Heart right ventricle (tissue), 16 donors: ENCODE results near the gene TYMP. TPM values are rescaled to one million over a fixed set of nuclear protein-coding genes. Genes with fewer than 3 reads are reported as not detected.

Experiments used
- ATAC-seq, 8 donors: fragments of 200-7000 bp; cut with Tn5 transposase; one replicate each; pipeline ENCODE4 v1.9.1; 2020; ENCODE audit warnings: mild to moderate bottlenecking in 8 of 8, moderate library complexity in 8 of 8, moderate number of reproducible peaks in 1 of 8
- DNase-seq, 2 donors: peaks; one replicate each; pipeline ENCODE4 v3.0.0-alpha.2; 2020
- H3K27ac ChIP-seq, 10 donors: fragments of 200-600 bp; sonication (generic) in 2 of 10; one replicate each; pipeline versions ENCODE4 v1.5.0 to v1.8.0; 2020 to 2022; ENCODE audit warnings: mild to moderate bottlenecking in 3 of 10
- H3K27me3 ChIP-seq, 7 donors: fragments of 200-600 bp; one replicate each; pipeline ENCODE4 v1.8.0; 2021 to 2022; ENCODE audit warnings: mild to moderate bottlenecking in 2 of 7
- H3K36me3 ChIP-seq, 9 donors: fragments of 200-600 bp; sonication (generic) in 1 of 9; one replicate each; pipeline versions ENCODE4 v1.5.0 to v1.8.0; 2020 to 2022; ENCODE audit warnings: mild to moderate bottlenecking in 2 of 9
- H3K4me1 ChIP-seq, 9 donors: fragments of 200-600 bp; sonication (generic) in 1 of 9; one replicate each; pipeline versions ENCODE4 v1.5.0 to v1.8.0; 2020 to 2022; ENCODE audit warnings: mild to moderate bottlenecking in 4 of 9
- H3K4me3 ChIP-seq, 10 donors: fragments of 200-600 bp; sonication (generic) in 2 of 10; one replicate each; pipeline versions ENCODE4 v1.5.0 to v1.8.0; 2020 to 2022; ENCODE audit warnings: mild to moderate bottlenecking in 7 of 10, moderate library complexity in 2 of 10
- H3K9me3 ChIP-seq, 11 donors: fragments of 200-600 bp in 10 of 11; sonication (generic) in 2 of 11; one replicate each; pipeline versions ENCODE4 v1.5.0 to v1.8.0; 2013 to 2022; ENCODE audit warnings: mild to moderate bottlenecking in 2 of 11, control low read depth in 1 of 11, moderate library complexity in 1 of 11
- WGBS, 2 donors: extraction: QIAGEN DNeasy Blood & Tissue Kit; methylation state at CpG; one replicate each; pipeline ENCODE4 v1.1.7; 2013; ENCODE audit warnings: inconsistent platforms in 1 of 2; 5-methylcytosine and 5-hydroxymethylcytosine counted together
- intact Hi-C, 10 donors: fragments of 100-400 bp; cut with DNase I; formaldehyde crosslinking; loops; one replicate each; pipeline versions ENCODE4 v1.11.1 to v1.14.2; 2022
- polyA plus RNA-seq, 2 donors: library from polyadenylated mRNA; stranded (reverse); fragments of 200-250 nt; gene quantifications; one replicate each; pipeline ENCODE4 v1.2.3, GENCODE V29; 2013
- total RNA-seq, 10 donors: library from RNA; stranded (reverse); fragmentation: NEBNext Ultra II Directional in 3 of 10; extraction: Animal tissue kit (Norgen Biotek cat#: 25700) in 3 of 10; gene quantifications; one replicate each; pipeline versions ENCODE4 v1.2.1 to v1.2.4, GENCODE V29; 2021 to 2023
- TF ChIP-seq, protein P1 (sequence below), 9 donors: fragments of 200-600 bp; sonication (generic) in 2 of 9; IDR thresholded peaks; one replicate each; pipeline versions ENCODE4 v1.5.0 to v1.8.0; 2021 to 2022; ENCODE audit warnings: antibody characterized with exemption in 9 of 9, mild to moderate bottlenecking in 5 of 9, moderate library complexity in 1 of 9
- donor health status: Arrhythmogenic right ventricular cardiomyopathy.
- donor health status: ischemic (EF 13 %, LVEDD 7.1; RV severe dilation, severe dysfunction).
- donor health status: healthy with polysubstance abuse.
- donor health status: DM: no; HTN: yes; CAD: no.
- donor health status: DM: no; HTN: no; CAD: no.
- donor health status: ischemic (EF 25% LVEDD 6.9; RV normal size, moderate dysfunction).
- donor health status: ischemic (EF 25% LVEDD 5.7; RV mildly dilated, moderate dysfunction).
- donor health status: healthy.
- donor health status: DM: yes; HTN: yes; CAD: no.
- donor health status: Ischemic cardiomyopathy.
- donor health status: ischemic (EF 35%, LVEDD 5.7; RV mildly dilated, moderate dysfunction).
- donor health status: nonischemic (EF 11% LVEDD 7.7; RV severe dilation, severe dysfunction).
- donor health status: DM: yes; HTN: yes; CAD: no.
- donor health status: PGD.
- donor health status: ischemic (EF 29% LVEDD 5.4; RV normal size, mild dysfunction).
- donor health status: nonischemic (EF 23%, LVEDD 6.1; RV moderate dilation, normal function).

TYMP gene
- total and polyA plus RNA-seq, 12 donors: 8.4 to 113 (median 17.3) TPM

DNA sequence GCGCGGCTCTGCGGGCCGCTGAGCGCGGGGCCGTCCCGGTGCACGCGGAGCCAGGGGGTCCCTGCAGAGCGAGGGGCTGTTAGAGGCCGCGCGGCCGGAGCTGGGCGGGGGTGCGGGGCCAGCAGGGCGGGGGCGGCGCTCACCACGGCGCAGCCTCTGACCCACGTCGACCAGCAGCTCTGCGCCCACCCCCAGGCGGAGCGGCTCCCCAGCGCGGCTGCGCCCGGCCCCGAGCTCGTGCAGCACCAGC lies 4.0 kb downstream of the TYMP start:
- Histone ChIP-seq H3K36me3 (peaks cover 0 to 56% (median 29%) of the 10 kb centered on the region in 9 donors), H3K27me3 (peaks cover 0 to 12% (median 3%) of the 10 kb centered on the region in 7 donors), H3K27ac (peak overlapping the region; percentile 69 to 99 (median 94)), H3K4me3 (peak overlapping the region; percentile 50 to 86 (median 78)), H3K4me1 (peaks cover 13 to 59% (median 42%) of the 10 kb centered on the region in 9 donors), H3K9me3 (no peaks in the 10 kb centered on the region)
- DNase-seq: no peak
- peak in 2 of 8 donors; percentile 16 to 28 for ATAC-seq
- 0% methylated on average over 20 to 33 of the region's 33 CpGs for WGBS, 2 donors
- intact Hi-C loops: loop anchor here in 5 of 10 donors (1.0 to 10.0 kb wide), 5 partner anchors 17 to 281 kb away; partner anchors contain the start of genes NCAPH2 (in 5 of the 5), SYCE3 (in 1 of the 5) and TUBGCP6 (in 1 of the 5)
- TF ChIP-seq, protein P1, sequence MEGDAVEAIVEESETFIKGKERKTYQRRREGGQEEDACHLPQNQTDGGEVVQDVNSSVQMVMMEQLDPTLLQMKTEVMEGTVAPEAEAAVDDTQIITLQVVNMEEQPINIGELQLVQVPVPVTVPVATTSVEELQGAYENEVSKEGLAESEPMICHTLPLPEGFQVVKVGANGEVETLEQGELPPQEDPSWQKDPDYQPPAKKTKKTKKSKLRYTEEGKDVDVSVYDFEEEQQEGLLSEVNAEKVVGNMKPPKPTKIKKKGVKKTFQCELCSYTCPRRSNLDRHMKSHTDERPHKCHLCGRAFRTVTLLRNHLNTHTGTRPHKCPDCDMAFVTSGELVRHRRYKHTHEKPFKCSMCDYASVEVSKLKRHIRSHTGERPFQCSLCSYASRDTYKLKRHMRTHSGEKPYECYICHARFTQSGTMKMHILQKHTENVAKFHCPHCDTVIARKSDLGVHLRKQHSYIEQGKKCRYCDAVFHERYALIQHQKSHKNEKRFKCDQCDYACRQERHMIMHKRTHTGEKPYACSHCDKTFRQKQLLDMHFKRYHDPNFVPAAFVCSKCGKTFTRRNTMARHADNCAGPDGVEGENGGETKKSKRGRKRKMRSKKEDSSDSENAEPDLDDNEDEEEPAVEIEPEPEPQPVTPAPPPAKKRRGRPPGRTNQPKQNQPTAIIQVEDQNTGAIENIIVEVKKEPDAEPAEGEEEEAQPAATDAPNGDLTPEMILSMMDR (IDR thresholded peaks at IDR 0.05): no peak

GRCh38 chr22:50525104-50525857 lies 4.5 kb downstream of the TYMP start, which contains the start of gene SCO2:
SCO2 (minus strand) TSS chr22:50525598; CDS start chr22:50524411, 1,187 bp downstream.
- 0% methylated on average over 83 to 84 of the region's 84 CpGs for WGBS, 2 donors
- ATAC-seq: peak; percentile 64 to 84 (median 76)
- H3K36me3 ChIP-seq: peaks cover 0 to 61% (median 29%) of the 10 kb centered on the region in 9 donors
- H3K27me3 ChIP-seq: peaks cover 0 to 7% (median 0%) of the 10 kb centered on the region in 7 donors
- TF ChIP-seq, protein P1 (IDR thresholded peaks at IDR 0.05): peak in 8 of 9 donors; percentile 12 to 59 (median 39)
- H3K4me1 ChIP-seq: peaks cover 8 to 54% (median 37%) of the 10 kb centered on the region in 9 donors
- no peaks in the 10 kb centered on the region for H3K9me3 ChIP-seq
- intact Hi-C loops: loop anchor here in 5 of 10 donors (1.0 to 10.0 kb wide), 5 partner anchors 16 to 280 kb away; partner anchors contain the start of genes NCAPH2 (in 5 of the 5), SYCE3 (in 1 of the 5) and TUBGCP6 (in 1 of the 5)
- peak within 1 kb of the TSS; percentile 50 to 86 (median 78) for H3K4me3 ChIP-seq
- DNase-seq: peak; percentile 96 to 98
- peak within 1 kb of the TSS; percentile 69 to 99 (median 94) for H3K27ac ChIP-seq

DNA sequence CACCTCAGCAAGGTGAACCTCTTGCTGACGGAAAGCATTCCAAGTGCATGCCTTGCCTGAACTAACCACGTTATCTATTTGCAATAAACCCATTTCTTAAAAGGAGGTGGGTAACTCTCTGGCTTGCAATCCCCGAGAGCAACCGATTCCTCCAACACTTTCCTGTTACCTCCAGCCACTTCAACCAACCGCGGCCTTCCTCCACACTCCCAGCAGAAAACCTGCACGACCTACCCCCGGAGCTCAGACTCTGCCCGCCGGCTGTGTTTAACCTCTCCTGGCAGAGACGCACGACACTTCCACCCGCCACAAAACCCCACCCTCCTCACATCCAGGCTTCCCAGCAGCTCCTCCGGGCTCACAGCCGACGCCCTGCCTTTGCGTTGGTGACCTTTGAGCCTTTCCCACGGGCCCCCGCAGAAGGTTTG lies 5.1 kb downstream of the TYMP start:
- H3K27me3 ChIP-seq: peaks cover 0 to 7% (median 0%) of the 10 kb centered on the region in 7 donors
- H3K36me3 ChIP-seq: peaks cover 0 to 67% (median 32%) of the 10 kb centered on the region in 9 donors
- WGBS, 2 donors: 8 to 9% methylated on average over 19 of the region's 19 CpGs
- H3K9me3 ChIP-seq: no peaks in the 10 kb centered on the region
- H3K27ac ChIP-seq: peak overlapping the region; percentile 69 to 99 (median 94)
- DNase-seq (no peak), ATAC-seq (peak in 4 of 8 donors; percentile 0 to 6 (median 0))
- TF ChIP-seq, protein P1 (IDR thresholded peaks at IDR 0.05): no peak
- peaks cover 8 to 50% (median 35%) of the 10 kb centered on the region in 9 donors for H3K4me1 ChIP-seq
- H3K4me3 ChIP-seq: peak overlapping the region; percentile 50 to 86 (median 78)
- intact Hi-C loops: loop anchor here in 6 of 10 donors (1.0 to 10.0 kb wide), 6 partner anchors 16 to 280 kb away; partner anchors contain the start of genes NCAPH2 (in 5 of the 6), CHKB (in 1 of the 6), SYCE3 (in 1 of the 6) and TUBGCP6 (in 1 of the 6)
